Uterus (tissue), 4 donors: ENCODE data around the gene TMEM97. TPM values are rescaled to one million over a fixed set of nuclear protein-coding genes. Genes with fewer than 3 reads are reported as not detected.
A peak's percentile ranks its signal among the peaks of the same experiment; 100 is the strongest.

ENCODE experiments used
- DNase-seq, 2 donors: peaks; one replicate each; pipeline ENCODE4 v3.0.0-alpha.2; 2019 to 2020
- H3K27ac ChIP-seq, 2 donors: fragments of 200-600 bp; sonication (generic); 1 replicate in 1 of 2; 2 replicates in 1 of 2; pipeline ENCODE4 v1.5.1; 2016 to 2018
- H3K27me3 ChIP-seq, 2 donors: fragments of 200-600 bp; sonication (generic); one replicate each; pipeline ENCODE4 v1.5.1; 2018 to 2019; ENCODE audit warnings: control low read depth in 1 of 2
- H3K36me3 ChIP-seq, 2 donors: fragments of 200-600 bp; sonication (generic); one replicate each; pipeline ENCODE4 v1.5.1; 2019; ENCODE audit warnings: control low read depth in 1 of 2
- H3K4me1 ChIP-seq, 2 donors: fragments of 200-600 bp; sonication (generic); one replicate each; pipeline ENCODE4 v1.5.1; 2018 to 2019; ENCODE audit warnings: control low read depth in 1 of 2
- H3K4me3 ChIP-seq, 2 donors: fragments of 200-600 bp; sonication (generic); 1 replicate in 1 of 2; 2 replicates in 1 of 2; pipeline ENCODE4 v1.5.1; 2018 to 2019; ENCODE audit warnings: mild to moderate bottlenecking in 1 of 2
- H3K9me3 ChIP-seq, 2 donors: fragments of 200-600 bp; sonication (generic); one replicate each; pipeline ENCODE4 v1.5.1; 2019; ENCODE audit warnings: control low read depth in 1 of 2
- CTCF ChIP-seq, 4 experiments: fragments of 200-600 bp in 2 of 4; fragments of 450-650 bp in 2 of 4; sonication (generic) in 2 of 4; IDR thresholded peaks; one replicate each; pipeline ENCODE4 v1.5.1; 2016 to 2019; ENCODE audit warnings: antibody characterized with exemption in 4 of 4, mild to moderate bottlenecking in 2 of 4, moderate library complexity in 1 of 4
- POLR2A ChIP-seq, 2 donors: fragments of 450-650 bp; IDR thresholded peaks; one replicate each; pipeline ENCODE4 v1.6.1; 2016; ENCODE audit warnings: antibody characterized with exemption in 2 of 2, mild to moderate bottlenecking in 1 of 2, moderate library complexity in 1 of 2
- intact Hi-C: fragments of 100-400 bp; cut with DNase I; formaldehyde crosslinking; loops from one replicate; pipeline ENCODE4 v1.15.1; 2023; ENCODE audit warnings: low total_unique reads
- total RNA-seq, 4 donors: library from RNA; depleted of rRNA in 3 of 4; stranded (reverse); fragments of >200 nt in 3 of 4; gene quantifications; one replicate each; pipeline versions ENCODE4 v1.1.0 to v1.2.4, GENCODE V29; 2014 to 2023
- donor health status: DM: yes; HTN: yes; CAD: no.

Gene TMEM97
- total RNA-seq, 4 donors from 2014 or later = 1.5 to 17.9 (median 10.4) TPM

GRCh38 chr17:28333083-28333746 lies 14.2 kb downstream of the TMEM97 start:
- Histone ChIP-seq H3K27ac (no peak overlapping the region), H3K27me3 (no peaks in the 10 kb centered on the region), H3K36me3 (no peaks in the 10 kb centered on the region), H3K4me1 (peaks cover 6 to 16% of the 10 kb centered on the region in 2 donors), H3K4me3 (no peak overlapping the region), H3K9me3 (no peaks in the 10 kb centered on the region)
- TF ChIP-seq POLR2A (IDR thresholded peaks at IDR 0.05) (no peak), CTCF (IDR thresholded peaks at IDR 0.05) (no peak)
- no peak for DNase-seq
- intact Hi-C loops = no loop called here

- Histone ChIP-seq H3K4me3 (peak overlapping the region; percentile 98 to 99), H3K36me3 (no peaks in the 10 kb centered on the region), H3K9me3 (no peaks in the 10 kb centered on the region), H3K27me3 (no peaks in the 10 kb centered on the region), H3K27ac (no peak overlapping the region), H3K4me1 (peaks cover 6 to 16% of the 10 kb centered on the region in 2 donors)
- no peak for TF ChIP-seq POLR2A (IDR thresholded peaks at IDR 0.05)
- no peak for TF ChIP-seq CTCF (IDR thresholded peaks at IDR 0.05)
- no peak for DNase-seq
- intact Hi-C loops = no loop called here
These were observed 15.2 kb downstream of the TMEM97 start for GRCh38 chr17:28334171-28334570.

- peak overlapping the region; percentile 70 to 91 for H3K27ac ChIP-seq
- no peak for DNase-seq
- peak overlapping the region; percentile 98 to 99 for H3K4me3 ChIP-seq
- intact Hi-C loops = no loop called here
- H3K36me3 ChIP-seq = no peaks in the 10 kb centered on the region
- H3K27me3 ChIP-seq = no peaks in the 10 kb centered on the region
- no peaks in the 10 kb centered on the region for H3K9me3 ChIP-seq
- TF ChIP-seq CTCF (IDR thresholded peaks at IDR 0.05) (no peak), POLR2A (IDR thresholded peaks at IDR 0.05) (no peak)
- H3K4me1 ChIP-seq = peaks cover 6 to 16% of the 10 kb centered on the region in 2 donors
These were observed 15.7 kb downstream of the TMEM97 start for GRCh38 chr17:28334666-28335200.

GRCh38 chr17:28335201-28335958 lies 16.4 kb downstream of the TMEM97 start, which contains the start of the genes IFT20 and TNFAIP1:
Gene IFT20, minus strand, starts transcription at chr17:28335472. Its CDS starts 3,487 bp downstream, at chr17:28331985.
Gene TNFAIP1, plus strand, starts transcription at chr17:28335761. Its CDS starts 3,761 bp downstream, at chr17:28339522.
- H3K9me3 ChIP-seq = no peaks in the 10 kb centered on the region
- TF ChIP-seq POLR2A (IDR thresholded peaks at IDR 0.05) (peak; percentile 87 to 98), CTCF (IDR thresholded peaks at IDR 0.05) (peak in 2 of 4 experiments; percentile 16 to 38)
- H3K4me3 ChIP-seq = peak within 1 kb of the TSS; percentile 98 to 99
- no peaks in the 10 kb centered on the region for H3K27me3 ChIP-seq
- no peaks in the 10 kb centered on the region for H3K36me3 ChIP-seq
- intact Hi-C loops = no loop called here
- H3K4me1 ChIP-seq = peaks cover 6 to 16% of the 10 kb centered on the region in 2 donors
- DNase-seq = peak; percentile 98 to 99
- peak within 1 kb of the TSS; percentile 89 to 96 for H3K27ac ChIP-seq
